ENCODE data around the gene SLC19A1. TPM values are rescaled to one million over a fixed set of nuclear protein-coding genes. Genes with fewer than 3 reads are reported as not detected.

The SLC19A1 gene
- total RNA-seq, 5 donors from 2014 or later (not counting 1 experiment from before 2014, with no cell fraction given) = 10.4 to 19.2 (median 16.4) TPM

DNA sequence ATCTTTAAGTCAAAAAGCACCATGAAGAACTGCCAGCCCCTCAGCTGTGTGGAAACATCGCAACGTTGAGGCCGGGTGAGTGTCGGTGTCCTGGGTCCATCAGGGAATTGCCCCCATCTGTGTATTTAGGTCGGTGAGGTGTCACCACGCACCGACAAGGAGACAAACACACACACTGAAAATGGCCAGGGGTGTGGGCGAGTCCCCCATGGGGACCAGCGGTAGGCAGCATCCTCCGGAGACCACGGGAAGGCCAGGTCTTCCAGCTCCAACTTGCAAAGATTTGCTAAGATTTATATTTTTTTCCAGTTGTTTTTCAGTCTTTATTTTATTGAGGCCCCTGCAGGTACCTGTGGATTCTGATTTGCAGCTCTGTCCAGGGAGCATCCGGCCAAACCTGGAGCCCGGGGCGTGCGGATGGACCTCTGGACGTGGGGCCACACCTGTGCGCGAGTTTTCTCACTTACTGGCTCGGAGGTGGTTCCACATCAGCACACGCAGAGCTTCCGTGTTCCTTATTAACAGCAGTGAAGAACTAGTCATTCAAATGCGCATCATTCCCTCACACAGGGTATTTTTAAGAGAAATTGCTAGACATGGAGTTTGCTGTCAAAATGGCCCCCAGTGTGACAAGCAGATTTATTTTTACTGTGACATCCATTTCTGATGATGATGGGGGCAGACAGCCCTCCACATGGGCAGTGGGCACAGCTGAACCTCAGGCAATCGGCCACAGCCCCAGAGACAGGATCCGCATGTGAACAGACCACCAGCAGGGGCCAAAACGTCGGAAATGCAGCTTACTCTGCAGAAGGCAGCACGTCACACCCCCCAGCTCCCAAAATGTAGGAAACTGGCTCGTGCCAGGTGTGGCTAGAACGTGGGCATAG, 17.2 kb upstream of the SLC19A1 start:
- Mint-ChIP-seq H3K27ac (no peak overlapping the region), H3K9me3 (peaks cover 0 to 9% (median 5%) of the 10 kb centered on the region in 3 donors)
- WGBS (ENCODE audit: insufficient coverage) = 88% methylated on average over 24 of the region's 29 CpGs

DNA sequence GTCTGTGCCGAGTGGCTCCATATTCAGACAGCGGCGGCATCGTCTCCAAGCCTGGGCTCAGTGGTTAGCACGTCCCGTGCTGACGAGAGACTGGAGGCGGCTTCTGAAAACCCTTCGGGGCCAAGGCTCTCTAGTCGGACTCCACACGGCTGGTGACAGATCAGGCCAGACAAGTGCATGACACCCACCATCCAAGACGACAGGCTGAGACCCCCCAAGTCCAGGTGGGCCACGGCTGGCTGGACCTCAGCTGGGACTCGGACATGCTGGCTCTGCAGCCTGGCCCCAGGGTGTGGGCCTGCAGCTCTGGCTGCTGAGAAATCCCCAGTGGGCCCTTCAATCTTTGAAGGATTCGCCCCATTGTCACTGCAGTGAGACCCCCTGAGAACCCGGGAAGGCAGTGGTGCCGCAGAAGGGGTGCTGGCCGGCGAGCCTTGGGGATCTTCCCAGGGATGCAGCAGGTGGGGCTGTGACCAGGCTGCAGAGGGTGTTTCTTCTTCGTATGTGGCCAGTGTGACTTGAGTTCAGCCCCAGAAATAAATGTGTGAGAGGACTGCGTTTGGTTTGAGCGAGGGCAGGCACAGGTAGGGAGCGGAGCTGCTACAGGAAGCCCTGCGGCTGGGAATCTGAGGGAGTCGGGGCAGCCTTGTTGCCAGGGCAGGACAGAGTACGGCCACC, 15.9 kb upstream of the SLC19A1 start:
- POLR2A ChIA-PET = no interaction called here
- peaks cover 5 to 6% (median 6%) of the 10 kb centered on the region in 3 donors for H3K4me1 Mint-ChIP-seq
- peaks cover 0 to 6% (median under 1%) of the 10 kb centered on the region in 3 donors for H3K9me3 Mint-ChIP-seq
- Histone ChIP-seq H3K9me3 (no peaks in the 10 kb centered on the region), H3K4me3 (ENCODE audit: control insufficient read depth in 1 of 2, extremely low read depth in 1 of 2, low read length in 1 of 2) (no peak overlapping the region), H3K4me1 (ENCODE audit: control insufficient read depth in 1 of 2, extremely low read depth in 1 of 2, insufficient read depth in 2 of 2, low read length in 2 of 2) (peaks cover 2 to 9% of the 10 kb centered on the region in 2 experiments), H3K27me3 (replicated peaks in 1 of 2; ENCODE audit: control insufficient read depth in 2 of 2, extremely low read depth in 1 of 2, insufficient read depth in 2 of 2, low read length in 1 of 2) (peaks cover 0 to 20% of the 10 kb centered on the region in 2 experiments), H3K27ac (ENCODE audit: low read length) (no peak overlapping the region), H3K36me3 (ENCODE audit: control insufficient read depth in 2 of 2, extremely low read depth in 1 of 2, insufficient read depth in 1 of 2, low read length in 1 of 2) (no peaks in the 10 kb centered on the region)
- DNase-seq = no peak
- CTCF ChIA-PET = no interaction called here
- WGBS (ENCODE audit: insufficient coverage) = 92% methylated on average over 21 of the region's 26 CpGs
- no peaks in the 10 kb centered on the region for H3K36me3 Mint-ChIP-seq
- H3K4me3 Mint-ChIP-seq = no peak overlapping the region
- ATAC-seq (replicated peaks in 1 of 4) = no peak
- no peak overlapping the region for H3K27ac Mint-ChIP-seq
- peaks cover 3 to 10% of the 10 kb centered on the region in 2 donors for H3K27me3 Mint-ChIP-seq

More for the DNA sequence above, 17.2 kb upstream of the SLC19A1 start:
- Mint-ChIP-seq H3K4me3 (no peak overlapping the region), H3K27me3 (peaks cover 3 to 15% of the 10 kb centered on the region in 2 donors), H3K4me1 (peaks cover 4 to 5% (median 5%) of the 10 kb centered on the region in 3 donors), H3K36me3 (no peaks in the 10 kb centered on the region)
- POLR2A ChIA-PET = no interaction called here
- Histone ChIP-seq H3K9me3 (no peaks in the 10 kb centered on the region), H3K4me3 (ENCODE audit: control insufficient read depth in 1 of 2, extremely low read depth in 1 of 2, low read length in 1 of 2) (no peak overlapping the region), H3K27ac (ENCODE audit: low read length) (no peak overlapping the region), H3K27me3 (replicated peaks in 1 of 2; ENCODE audit: control insufficient read depth in 2 of 2, extremely low read depth in 1 of 2, insufficient read depth in 2 of 2, low read length in 1 of 2) (peaks cover 0 to 20% of the 10 kb centered on the region in 2 experiments), H3K4me1 (ENCODE audit: control insufficient read depth in 1 of 2, extremely low read depth in 1 of 2, insufficient read depth in 2 of 2, low read length in 2 of 2) (peaks cover 0 to 7% of the 10 kb centered on the region in 2 experiments), H3K36me3 (ENCODE audit: control insufficient read depth in 2 of 2, extremely low read depth in 1 of 2, insufficient read depth in 1 of 2, low read length in 1 of 2) (no peaks in the 10 kb centered on the region)
- ATAC-seq (replicated peaks in 1 of 4) (no peak), DNase-seq (no peak)
- CTCF ChIA-PET = no interaction called here

DNA sequence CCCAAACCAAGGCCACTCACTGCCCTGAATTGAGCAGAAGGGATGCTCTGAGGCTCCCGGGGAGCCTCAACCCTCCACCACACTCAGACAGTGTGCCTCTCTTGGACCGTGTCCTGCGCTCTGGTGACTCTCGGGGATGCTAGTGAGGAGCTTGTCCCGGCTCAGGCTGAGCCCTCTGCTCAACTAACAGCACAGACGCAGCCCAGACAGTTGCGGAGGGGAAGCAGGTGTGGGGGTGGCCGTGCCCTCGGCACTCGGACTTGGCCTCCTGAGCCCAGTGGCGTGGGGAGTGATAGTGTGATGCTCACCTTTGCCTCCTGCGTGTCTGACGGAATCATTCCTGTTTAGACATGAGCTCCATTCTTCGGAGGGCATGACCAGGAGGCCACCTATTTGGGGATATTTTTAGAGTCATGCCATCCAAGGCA, 15.4 kb upstream of the SLC19A1 start:
- H3K4me3 ChIP-seq (ENCODE audit: control insufficient read depth in 1 of 2, extremely low read depth in 1 of 2, low read length in 1 of 2) = no peak overlapping the region
- whole genome bisulfite sequencing (ENCODE audit: insufficient coverage) = 92% methylated on average over 9 of the region's 14 CpGs
- H3K27ac ChIP-seq (ENCODE audit: low read length) = no peak overlapping the region
- H3K4me1 ChIP-seq (ENCODE audit: control insufficient read depth in 1 of 2, extremely low read depth in 1 of 2, insufficient read depth in 2 of 2, low read length in 2 of 2) = peaks cover 7 to 14% of the 10 kb centered on the region in 2 experiments
- Mint-ChIP-seq H3K36me3 (no peaks in the 10 kb centered on the region), H3K4me3 (no peak overlapping the region), H3K27me3 (peaks cover 2 to 7% of the 10 kb centered on the region in 2 donors), H3K9me3 (peaks cover 0 to under 1% (median 0%) of the 10 kb centered on the region in 3 donors), H3K4me1 (peaks cover 6 to 11% (median 9%) of the 10 kb centered on the region in 3 donors), H3K27ac (no peak overlapping the region)
- no peaks in the 10 kb centered on the region for H3K9me3 ChIP-seq
- peaks cover 0 to 20% of the 10 kb centered on the region in 2 experiments for H3K27me3 ChIP-seq (replicated peaks in 1 of 2; ENCODE audit: control insufficient read depth in 2 of 2, extremely low read depth in 1 of 2, insufficient read depth in 2 of 2, low read length in 1 of 2)
- CTCF ChIA-PET = interaction anchor here in 1 of 2 donors (0.5 kb wide), 1 partner anchor 12 kb away, joined by 3 read pairs; no protein-coding TSS in a partner anchor
- DNase-seq (no peak), ATAC-seq (replicated peaks in 1 of 4) (no peak)
- POLR2A ChIA-PET = no interaction called here
- H3K36me3 ChIP-seq (ENCODE audit: control insufficient read depth in 2 of 2, extremely low read depth in 1 of 2, insufficient read depth in 1 of 2, low read length in 1 of 2) = no peaks in the 10 kb centered on the region

DNA sequence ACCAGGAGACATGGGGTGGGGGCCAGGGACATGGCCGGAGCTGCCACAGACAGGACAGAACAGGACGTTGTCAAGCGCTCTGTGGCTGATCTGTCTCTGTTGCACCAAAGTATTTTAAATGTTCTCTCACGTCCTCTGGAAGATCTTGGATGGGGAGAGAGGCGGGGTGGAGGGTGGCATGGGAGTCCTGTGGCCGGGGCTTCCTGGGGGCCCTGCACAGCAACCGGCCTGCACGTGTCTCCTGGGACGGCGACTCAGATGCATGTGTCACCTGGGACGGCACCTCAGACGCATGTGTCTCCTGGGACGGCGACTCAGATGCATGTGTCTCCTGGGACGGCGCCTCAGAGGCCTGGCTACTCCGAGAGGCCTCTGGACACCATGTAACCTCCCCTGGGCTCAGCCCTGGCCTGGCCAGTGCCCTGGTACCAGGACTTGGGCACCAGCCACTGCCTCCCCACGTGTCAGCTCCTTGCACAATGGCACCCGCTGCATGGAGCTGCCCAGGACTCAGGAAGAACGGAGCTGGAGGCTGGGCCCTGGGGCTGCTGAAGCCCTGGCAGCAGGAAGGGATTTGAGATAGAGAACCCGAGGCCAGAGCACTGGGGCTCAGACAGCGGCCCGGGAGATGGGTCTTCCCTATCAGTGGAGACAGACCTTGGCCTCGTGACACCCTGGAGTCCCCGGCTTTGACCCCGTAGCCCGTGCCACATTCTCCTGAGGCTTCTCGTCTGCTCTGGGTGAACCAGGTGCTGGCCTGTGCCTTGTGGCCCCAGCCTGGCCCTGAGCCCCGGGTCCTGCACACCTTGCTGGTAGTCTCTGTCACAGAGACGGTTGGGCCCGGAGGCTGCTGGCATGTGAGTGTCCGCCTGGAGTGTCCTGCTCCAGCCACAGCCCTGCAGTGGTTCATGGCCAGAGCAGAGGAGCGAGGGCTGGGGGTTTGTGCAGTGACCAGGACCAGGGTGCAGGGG, 14.7 kb upstream of the SLC19A1 start:
- Histone ChIP-seq H3K36me3 (ENCODE audit: control insufficient read depth in 2 of 2, extremely low read depth in 1 of 2, insufficient read depth in 1 of 2, low read length in 1 of 2) (peaks cover 0 to 5% of the 10 kb centered on the region in 2 donors), H3K4me1 (ENCODE audit: control insufficient read depth in 1 of 2, extremely low read depth in 1 of 2, insufficient read depth in 2 of 2, low read length in 2 of 2) (peaks cover 13 to 21% of the 10 kb centered on the region in 2 experiments), H3K9me3 (no peaks in the 10 kb centered on the region), H3K27me3 (replicated peaks in 1 of 2; ENCODE audit: control insufficient read depth in 2 of 2, extremely low read depth in 1 of 2, insufficient read depth in 2 of 2, low read length in 1 of 2) (peaks cover 0 to 15% of the 10 kb centered on the region in 2 experiments), H3K4me3 (ENCODE audit: control insufficient read depth in 1 of 2, extremely low read depth in 1 of 2, low read length in 1 of 2) (no peak overlapping the region), H3K27ac (ENCODE audit: low read length) (no peak overlapping the region)
- H3K27me3 Mint-ChIP-seq = peaks cover 0 to 2% of the 10 kb centered on the region in 2 donors
- no peaks in the 10 kb centered on the region for H3K36me3 Mint-ChIP-seq
- POLR2A ChIA-PET = interaction anchor here in 1 of 2 donors (0.5 kb wide), 1 partner anchor 390 kb away, joined by 4 read pairs; no protein-coding TSS in a partner anchor
- 88% methylated on average over 33 of the region's 33 CpGs for WGBS (ENCODE audit: insufficient coverage)
- CTCF ChIA-PET = interaction anchor here (0.5 to 1.4 kb wide), 7 partner anchors 12 to 690 kb away, joined by 3 to 12 read pairs (median 3); no protein-coding TSS in a partner anchor
- no peak overlapping the region for H3K27ac Mint-ChIP-seq
- peak overlapping the region in 1 of 3 donors; percentile 28 for H3K4me3 Mint-ChIP-seq
- no peak for ATAC-seq (replicated peaks in 1 of 4)
- no peaks in the 10 kb centered on the region for H3K9me3 Mint-ChIP-seq
- no peak for DNase-seq
- peaks cover 9 to 14% (median 13%) of the 10 kb centered on the region in 3 donors for H3K4me1 Mint-ChIP-seq

DNA sequence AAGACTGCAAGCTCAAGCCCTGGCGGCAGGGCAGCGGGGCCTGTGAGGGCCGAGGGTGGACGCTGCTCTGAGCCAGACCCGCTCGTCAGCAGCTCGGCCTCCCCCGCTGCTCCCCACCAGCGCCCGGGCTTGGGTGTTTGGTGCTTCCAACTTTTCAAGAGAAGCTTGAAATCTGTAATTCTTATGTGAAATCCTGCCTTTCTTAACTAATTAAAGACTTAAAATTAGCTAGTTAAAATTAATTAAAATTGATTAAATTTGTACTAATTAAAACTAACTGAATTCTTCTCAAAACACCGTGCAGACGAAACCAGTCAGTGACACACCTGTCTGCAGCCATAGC, 14.0 kb upstream of the SLC19A1 start:
- no peak overlapping the region for H3K27ac Mint-ChIP-seq
- WGBS (ENCODE audit: insufficient coverage) = 66% methylated on average over 6 of the region's 12 CpGs

More for the DNA sequence above, 14.0 kb upstream of the SLC19A1 start:
- ChIA-PET POLR2A (interaction anchor here in 1 of 2 donors (0.5 kb wide), 1 partner anchor 389 kb away, joined by 4 read pairs; no protein-coding TSS in a partner anchor), CTCF (interaction anchor here (0.7 to 1.4 kb wide), 8 partner anchors 36 to 690 kb away, joined by 3 to 12 read pairs (median 4); no protein-coding TSS in a partner anchor)
- Histone ChIP-seq H3K4me1 (ENCODE audit: control insufficient read depth in 1 of 2, extremely low read depth in 1 of 2, insufficient read depth in 2 of 2, low read length in 2 of 2) (peaks cover 19 to 27% of the 10 kb centered on the region in 2 experiments), H3K9me3 (no peaks in the 10 kb centered on the region), H3K27ac (ENCODE audit: low read length) (peak overlapping the region; percentile 61), H3K27me3 (replicated peaks in 1 of 2; ENCODE audit: control insufficient read depth in 2 of 2, extremely low read depth in 1 of 2, insufficient read depth in 2 of 2, low read length in 1 of 2) (peaks cover 0 to 15% of the 10 kb centered on the region in 2 experiments), H3K4me3 (ENCODE audit: control insufficient read depth in 1 of 2, extremely low read depth in 1 of 2, low read length in 1 of 2) (no peak overlapping the region), H3K36me3 (ENCODE audit: control insufficient read depth in 2 of 2, extremely low read depth in 1 of 2, insufficient read depth in 1 of 2, low read length in 1 of 2) (peaks cover 0 to 7% of the 10 kb centered on the region in 2 donors)
- no peak for ATAC-seq (replicated peaks in 1 of 4)
- Mint-ChIP-seq H3K36me3 (no peaks in the 10 kb centered on the region), H3K4me3 (peak overlapping the region in 1 of 3 donors; percentile 90), H3K9me3 (no peaks in the 10 kb centered on the region), H3K4me1 (peaks cover 16 to 21% (median 19%) of the 10 kb centered on the region in 3 donors), H3K27me3 (peaks cover 0 to 2% of the 10 kb centered on the region in 2 donors)
- no peak for DNase-seq

Measured in T-cell (primary cell).